ENCODE data around the gene ABHD5. TPM values are rescaled to one million over a fixed set of nuclear protein-coding genes. Genes with fewer than 3 reads are reported as not detected.

The ABHD5 gene
- total and polyA plus RNA-seq, 2 of the 13 experiments (the other 11 are each of a cell fraction or from before 2014, with no cell fraction given), result 4.5 to 13.3 TPM

DNA sequence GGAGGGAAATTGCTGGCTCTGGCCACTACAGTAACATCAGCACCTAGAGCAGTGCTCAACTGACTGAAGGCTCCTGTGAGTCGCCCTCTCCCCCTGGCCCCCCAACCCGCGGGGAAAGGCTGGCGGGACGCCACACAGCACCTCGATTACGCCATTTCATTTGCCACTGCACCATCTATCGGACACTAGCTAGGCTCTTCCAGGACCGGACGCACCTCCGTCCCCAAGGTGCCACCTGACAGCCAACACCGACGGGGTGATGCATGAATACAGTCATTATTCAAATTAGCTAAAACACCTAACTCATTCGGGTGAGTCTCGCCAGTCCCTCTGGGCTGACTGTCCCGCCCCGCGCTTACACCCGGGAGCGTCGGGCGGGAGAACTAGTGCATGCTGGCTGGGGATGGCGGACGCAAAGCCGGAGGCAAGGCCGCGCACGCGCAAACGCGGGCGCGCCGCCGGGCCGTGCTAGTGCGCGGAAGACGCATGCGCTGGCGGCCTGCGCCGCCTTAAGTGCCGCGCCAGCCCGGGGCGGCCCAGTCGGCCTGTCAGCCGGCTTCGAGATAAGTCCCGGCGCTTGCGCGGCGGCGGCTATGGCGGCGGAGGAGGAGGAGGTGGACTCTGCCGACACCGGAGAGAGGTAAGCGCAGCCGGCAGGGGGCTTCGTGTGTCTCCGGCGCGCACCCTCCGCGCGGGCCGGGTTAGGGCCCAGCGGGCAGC lies at the start of gene ABHD5 (continued):
- TF ChIP-seq SMAD1 (CRISPR knock-in tag; IDR thresholded peaks at IDR 0.05; ENCODE audit: borderline replicate concordance, low read depth) (peak; percentile 40; the same call in 1 of the 2 replicates), TCF12 (IDR thresholded peaks at IDR 0.05) (no peak), TCF12 (CRISPR knock-in tag; IDR thresholded peaks at IDR 0.05) (no peak), SSRP1 (CRISPR knock-in tag; IDR thresholded peaks at IDR 0.05) (no peak), NAIF1 (CRISPR knock-in tag; IDR thresholded peaks at IDR 0.05; ENCODE audit: borderline replicate concordance) (peak; percentile 82; the same call in 1 of the 2 replicates), ZNF10 (CRISPR knock-in tag; IDR thresholded peaks at IDR 0.05; ENCODE audit: borderline replicate concordance, low read depth) (no peak), ZFP36 (IDR thresholded peaks at IDR 0.05; ENCODE audit: borderline replicate concordance, low read depth, low read length, partially characterized antibody) (no peak), YEATS4 (CRISPR knock-in tag; IDR thresholded peaks at IDR 0.05; ENCODE audit: borderline replicate concordance) (no peak; the same call in none of the 2 replicates), KDM4B (CRISPR knock-in tag; IDR thresholded peaks at IDR 0.05) (peak; percentile 84; the same call in 1 of the 2 replicates), RFX5 (IDR thresholded peaks at IDR 0.05; ENCODE audit: low read depth, low read length) (no peak), ZBTB20 (CRISPR knock-in tag; IDR thresholded peaks at IDR 0.05; ENCODE audit: borderline replicate concordance, low read depth) (no peak; the same call in 1 of the 2 replicates), ZBTB21 (CRISPR knock-in tag; IDR thresholded peaks at IDR 0.05) (no peak; the same call in 1 of the 2 replicates), ZNF674 (CRISPR knock-in tag; IDR thresholded peaks at IDR 0.05; ENCODE audit: low read depth) (no peak; the same call in 1 of the 2 replicates), SMARCC2 (IDR thresholded peaks at IDR 0.05) (no peak), SP2 (CRISPR knock-in tag; IDR thresholded peaks at IDR 0.05) (no peak), ZNF781 (CRISPR knock-in tag; IDR thresholded peaks at IDR 0.05; ENCODE audit: borderline replicate concordance, not compliant biosample characterization) (no peak), KDM5A (IDR thresholded peaks at IDR 0.05; ENCODE audit: borderline replicate concordance, low read length) (0 out of 2 replicates have a peak, but pooled peaks have one; percentile 20), CAMTA2 (CRISPR knock-in tag; IDR thresholded peaks at IDR 0.05; ENCODE audit: borderline replicate concordance) (peak; percentile 4; the same call in 1 of the 2 replicates), ZNF30 (CRISPR knock-in tag; IDR thresholded peaks at IDR 0.05) (no peak), NCOA1 (CRISPR knock-in tag; IDR thresholded peaks at IDR 0.05) (no peak), ZNF577 (CRISPR knock-in tag; IDR thresholded peaks at IDR 0.05; ENCODE audit: borderline replicate concordance, low read depth) (0 out of 2 replicates have a peak, but pooled peaks have one; percentile 49)
- TF ChIP-seq, protein P1, sequence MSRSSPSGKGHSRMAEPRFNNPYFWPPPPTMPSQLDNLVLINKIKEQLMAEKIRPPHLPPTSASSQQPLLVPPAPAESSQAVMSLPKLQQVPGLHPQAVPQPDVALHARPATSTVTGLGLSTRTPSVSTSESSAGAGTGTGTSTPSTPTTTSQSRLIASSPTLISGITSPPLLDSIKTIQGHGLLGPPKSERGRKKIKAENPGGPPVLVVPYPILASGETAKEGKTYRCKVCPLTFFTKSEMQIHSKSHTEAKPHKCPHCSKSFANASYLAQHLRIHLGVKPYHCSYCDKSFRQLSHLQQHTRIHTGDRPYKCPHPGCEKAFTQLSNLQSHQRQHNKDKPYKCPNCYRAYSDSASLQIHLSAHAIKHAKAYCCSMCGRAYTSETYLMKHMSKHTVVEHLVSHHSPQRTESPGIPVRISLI (CRISPR knock-in tag; IDR thresholded peaks at IDR 0.05; ENCODE audit: borderline replicate concordance), result peak; percentile 39; the same call in 1 of the 2 replicates
- TF ChIP-seq, protein P2, sequence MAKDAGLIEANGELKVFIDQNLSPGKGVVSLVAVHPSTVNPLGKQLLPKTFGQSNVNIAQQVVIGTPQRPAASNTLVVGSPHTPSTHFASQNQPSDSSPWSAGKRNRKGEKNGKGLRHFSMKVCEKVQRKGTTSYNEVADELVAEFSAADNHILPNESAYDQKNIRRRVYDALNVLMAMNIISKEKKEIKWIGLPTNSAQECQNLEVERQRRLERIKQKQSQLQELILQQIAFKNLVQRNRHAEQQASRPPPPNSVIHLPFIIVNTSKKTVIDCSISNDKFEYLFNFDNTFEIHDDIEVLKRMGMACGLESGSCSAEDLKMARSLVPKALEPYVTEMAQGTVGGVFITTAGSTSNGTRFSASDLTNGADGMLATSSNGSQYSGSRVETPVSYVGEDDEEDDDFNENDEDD (CRISPR knock-in tag; IDR thresholded peaks at IDR 0.05; ENCODE audit: borderline replicate concordance), result peak; percentile 98
- TF ChIP-seq, protein P3, sequence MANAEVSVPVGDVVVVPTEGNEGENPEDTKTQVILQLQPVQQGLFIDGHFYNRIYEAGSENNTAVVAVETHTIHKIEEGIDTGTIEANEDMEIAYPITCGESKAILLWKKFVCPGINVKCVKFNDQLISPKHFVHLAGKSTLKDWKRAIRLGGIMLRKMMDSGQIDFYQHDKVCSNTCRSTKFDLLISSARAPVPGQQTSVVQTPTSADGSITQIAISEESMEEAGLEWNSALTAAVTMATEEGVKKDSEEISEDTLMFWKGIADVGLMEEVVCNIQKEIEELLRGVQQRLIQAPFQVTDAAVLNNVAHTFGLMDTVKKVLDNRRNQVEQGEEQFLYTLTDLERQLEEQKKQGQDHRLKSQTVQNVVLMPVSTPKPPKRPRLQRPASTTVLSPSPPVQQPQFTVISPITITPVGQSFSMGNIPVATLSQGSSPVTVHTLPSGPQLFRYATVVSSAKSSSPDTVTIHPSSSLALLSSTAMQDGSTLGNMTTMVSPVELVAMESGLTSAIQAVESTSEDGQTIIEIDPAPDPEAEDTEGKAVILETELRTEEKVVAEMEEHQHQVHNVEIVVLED (CRISPR knock-in tag; IDR thresholded peaks at IDR 0.05; ENCODE audit: borderline replicate concordance), result peak; percentile 73; the same call in 1 of the 2 replicates
- TF ChIP-seq, protein P4, sequence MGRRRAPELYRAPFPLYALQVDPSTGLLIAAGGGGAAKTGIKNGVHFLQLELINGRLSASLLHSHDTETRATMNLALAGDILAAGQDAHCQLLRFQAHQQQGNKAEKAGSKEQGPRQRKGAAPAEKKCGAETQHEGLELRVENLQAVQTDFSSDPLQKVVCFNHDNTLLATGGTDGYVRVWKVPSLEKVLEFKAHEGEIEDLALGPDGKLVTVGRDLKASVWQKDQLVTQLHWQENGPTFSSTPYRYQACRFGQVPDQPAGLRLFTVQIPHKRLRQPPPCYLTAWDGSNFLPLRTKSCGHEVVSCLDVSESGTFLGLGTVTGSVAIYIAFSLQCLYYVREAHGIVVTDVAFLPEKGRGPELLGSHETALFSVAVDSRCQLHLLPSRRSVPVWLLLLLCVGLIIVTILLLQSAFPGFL (CRISPR knock-in tag; IDR thresholded peaks at IDR 0.05), result no peak

Measured in HepG2 (cell line).